PFSK-1 (cell line): ENCODE data around the gene PNMA6E.

Experiments used
- FOXP2 ChIP-seq: optimal IDR thresholded peaks from 2 replicates; pipeline ENCODE3; 2011; ENCODE audit warnings: borderline replicate concordance, control low read depth, inconsistent platforms; ENCODE audit not compliant: insufficient read depth; ENCODE audit errors: extremely low read length, extremely low read depth
- POLR2AphosphoS5 ChIP-seq: IDR thresholded peaks from 2 replicates; pipeline ENCODE4 v1.6.1; 2012; ENCODE audit warnings: low read depth, mild to moderate bottlenecking, control low read depth, low read length, moderate library complexity
- TAF1 ChIP-seq: IDR thresholded peaks from 2 replicates; pipeline ENCODE4 v1.6.1; 2012; ENCODE audit warnings: low read length, control low read depth, borderline replicate concordance; ENCODE audit not compliant: insufficient read depth
- TF ChIP-seq, protein P1 (sequence below), 2 experiments: IDR thresholded peaks; 2 replicates each; pipeline versions ENCODE4 v1.6.1 to v1.8.0; 2011 to 2012; ENCODE audit warnings: low read depth in 2 of 2, low read length in 2 of 2, control low read depth in 1 of 2, inconsistent platforms in 1 of 2, mild to moderate bottlenecking in 1 of 2, moderate library complexity in 1 of 2; ENCODE audit not compliant: insufficient read depth in 1 of 2

DNA sequence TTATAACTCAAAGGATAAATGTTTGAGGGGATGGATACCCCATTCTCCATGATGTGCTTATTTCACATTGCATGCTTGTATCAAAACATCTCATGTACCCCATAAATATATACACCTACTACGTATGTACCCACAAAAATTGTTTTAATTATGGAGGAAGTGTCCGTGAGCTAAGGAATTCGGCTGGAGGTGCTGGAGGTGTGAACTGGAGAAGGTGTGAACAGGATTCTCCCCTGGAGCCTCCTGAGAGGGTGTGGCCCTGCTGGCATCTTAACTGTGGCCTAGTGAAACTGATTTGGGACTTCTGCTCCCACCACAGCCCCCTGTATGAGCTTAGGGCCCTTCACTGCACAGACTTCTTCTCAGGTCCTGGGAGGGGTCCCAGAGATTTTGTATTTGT lies 23.4 kb downstream of the PNMA6E start:
- TF ChIP-seq, protein P1, sequence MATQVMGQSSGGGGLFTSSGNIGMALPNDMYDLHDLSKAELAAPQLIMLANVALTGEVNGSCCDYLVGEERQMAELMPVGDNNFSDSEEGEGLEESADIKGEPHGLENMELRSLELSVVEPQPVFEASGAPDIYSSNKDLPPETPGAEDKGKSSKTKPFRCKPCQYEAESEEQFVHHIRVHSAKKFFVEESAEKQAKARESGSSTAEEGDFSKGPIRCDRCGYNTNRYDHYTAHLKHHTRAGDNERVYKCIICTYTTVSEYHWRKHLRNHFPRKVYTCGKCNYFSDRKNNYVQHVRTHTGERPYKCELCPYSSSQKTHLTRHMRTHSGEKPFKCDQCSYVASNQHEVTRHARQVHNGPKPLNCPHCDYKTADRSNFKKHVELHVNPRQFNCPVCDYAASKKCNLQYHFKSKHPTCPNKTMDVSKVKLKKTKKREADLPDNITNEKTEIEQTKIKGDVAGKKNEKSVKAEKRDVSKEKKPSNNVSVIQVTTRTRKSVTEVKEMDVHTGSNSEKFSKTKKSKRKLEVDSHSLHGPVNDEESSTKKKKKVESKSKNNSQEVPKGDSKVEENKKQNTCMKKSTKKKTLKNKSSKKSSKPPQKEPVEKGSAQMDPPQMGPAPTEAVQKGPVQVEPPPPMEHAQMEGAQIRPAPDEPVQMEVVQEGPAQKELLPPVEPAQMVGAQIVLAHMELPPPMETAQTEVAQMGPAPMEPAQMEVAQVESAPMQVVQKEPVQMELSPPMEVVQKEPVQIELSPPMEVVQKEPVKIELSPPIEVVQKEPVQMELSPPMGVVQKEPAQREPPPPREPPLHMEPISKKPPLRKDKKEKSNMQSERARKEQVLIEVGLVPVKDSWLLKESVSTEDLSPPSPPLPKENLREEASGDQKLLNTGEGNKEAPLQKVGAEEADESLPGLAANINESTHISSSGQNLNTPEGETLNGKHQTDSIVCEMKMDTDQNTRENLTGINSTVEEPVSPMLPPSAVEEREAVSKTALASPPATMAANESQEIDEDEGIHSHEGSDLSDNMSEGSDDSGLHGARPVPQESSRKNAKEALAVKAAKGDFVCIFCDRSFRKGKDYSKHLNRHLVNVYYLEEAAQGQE (IDR thresholded peaks at IDR 0.05; ENCODE audit: insufficient read depth in 1 of 2, low read depth in 2 of 2, low read length in 2 of 2) = no peak
- no peak for TF ChIP-seq TAF1
- TF ChIP-seq POLR2AphosphoS5 = no peak
- TF ChIP-seq FOXP2 = no peak
